NK-92 (cell line): ENCODE data around the gene SFXN2.
"Not testable (repeated sequence)": the region's sequence is repeated elsewhere in the genome, so short reads cannot be mapped to it uniquely, and the experiment has no call there.

Experiments
- DNase-seq: peaks from one replicate; lab custom pipeline; 2025; ENCODE audit not compliant: unreplicated experiment; lab: John Stamatoyannopoulos, UW

SFXN2 gene

DNA sequence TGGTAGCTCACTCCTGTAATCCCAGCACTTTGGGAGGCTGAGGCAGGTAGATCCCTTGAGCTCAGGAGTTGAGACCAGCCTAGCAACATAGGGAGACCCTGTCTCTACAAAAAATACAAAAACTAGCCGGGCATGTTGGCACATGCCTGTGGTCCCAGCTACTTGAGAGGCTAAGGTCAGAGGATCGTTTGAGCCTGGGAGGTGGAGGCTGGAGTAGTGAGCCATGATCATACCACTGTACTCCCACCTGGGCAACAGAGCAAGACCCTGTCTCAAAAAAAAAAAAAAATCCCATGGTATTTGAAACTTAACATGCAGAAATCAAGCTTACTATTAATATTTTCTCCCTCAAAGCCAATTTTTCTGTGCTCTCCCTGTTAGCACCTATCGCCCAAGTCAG is 5.9 kb downstream of the SFXN2 start:
- no peak for DNase-seq

DNA sequence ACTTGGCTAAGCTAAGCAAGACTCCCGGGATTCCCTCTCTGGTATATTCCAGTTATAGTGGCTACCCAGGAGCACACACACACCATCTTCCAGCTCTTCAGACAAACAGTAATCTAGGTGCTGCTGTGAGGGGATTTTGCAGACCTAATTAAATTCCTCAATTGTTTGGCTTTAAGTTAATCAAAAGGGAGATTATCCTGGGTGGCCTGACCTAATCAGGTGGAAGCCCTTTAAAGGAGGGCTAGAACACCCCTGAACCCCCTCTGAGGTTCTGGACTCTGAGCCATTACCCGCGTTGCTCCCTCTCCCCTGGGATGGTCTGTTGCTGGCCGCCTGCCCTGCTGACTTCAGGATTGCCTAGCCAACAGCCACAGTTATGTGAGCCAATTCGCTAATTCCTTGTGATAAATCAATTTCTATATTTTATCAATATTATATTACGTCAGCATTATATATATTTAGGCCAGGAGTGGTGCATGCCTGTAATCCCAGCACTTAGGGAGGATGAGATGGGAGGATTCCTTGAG is 6.4 kb downstream of the SFXN2 start:
- DNase-seq = no peak

DNA sequence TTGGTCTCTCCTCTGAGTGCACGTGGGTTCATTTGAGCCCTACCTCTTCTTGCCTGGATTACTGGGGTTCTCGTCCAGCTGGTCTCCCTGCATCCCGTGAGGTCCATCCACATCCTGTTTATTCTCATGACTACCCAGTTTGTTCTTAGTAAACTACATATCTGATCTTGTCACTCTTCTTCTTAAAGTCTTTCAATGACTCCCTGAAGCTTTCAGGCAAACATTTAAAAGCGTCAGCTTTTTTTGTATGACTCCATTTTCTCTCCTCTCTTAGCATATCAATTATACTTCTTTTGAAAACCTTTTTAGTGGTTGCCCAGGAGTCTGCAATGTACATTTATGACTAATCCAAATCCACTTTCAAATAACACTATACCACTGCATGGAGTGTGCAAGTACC is 7.5 kb downstream of the SFXN2 start:
- DNase-seq = no peak

DNA sequence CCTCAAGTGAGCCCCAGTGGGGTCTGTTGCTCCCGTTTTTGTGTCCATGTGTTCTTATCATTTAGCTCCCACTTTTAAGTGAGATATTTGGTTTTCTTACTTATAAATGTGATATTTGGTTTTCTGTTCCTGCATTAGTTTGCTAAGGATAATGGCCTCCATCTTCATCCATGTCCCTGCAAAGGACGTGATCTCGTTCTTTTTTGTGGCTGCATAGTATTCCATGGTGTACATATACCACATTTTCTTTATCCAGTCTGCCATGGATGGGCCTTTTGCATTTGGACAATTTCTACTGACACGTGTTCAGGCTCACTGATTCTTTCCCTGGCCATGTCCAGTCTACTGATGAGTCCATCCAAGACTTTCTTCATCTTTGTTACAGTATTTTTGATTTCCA is 9.6 kb downstream of the SFXN2 start:
- DNase-seq = no peak

DNA sequence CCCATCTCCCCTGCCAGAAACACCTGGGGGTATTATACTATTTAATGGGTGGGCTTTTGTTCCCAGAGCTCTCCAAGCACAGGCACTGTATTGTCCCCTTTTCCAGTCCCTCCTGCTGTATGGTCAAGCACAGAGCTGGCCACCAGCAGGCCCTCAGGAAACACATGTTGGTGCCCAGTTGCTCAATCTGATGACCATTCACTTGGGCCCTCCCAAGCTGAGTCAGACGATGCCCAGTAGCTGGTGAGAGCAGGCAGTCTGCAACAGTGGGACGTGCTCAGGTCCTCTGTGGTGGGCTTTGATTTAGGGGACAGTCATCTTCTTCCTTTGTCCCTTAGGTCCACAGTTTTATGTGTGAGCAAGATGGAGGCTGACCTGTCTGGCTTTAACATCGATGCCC is 11.8 kb downstream of the SFXN2 start:
- DNase-seq = no peak

DNA sequence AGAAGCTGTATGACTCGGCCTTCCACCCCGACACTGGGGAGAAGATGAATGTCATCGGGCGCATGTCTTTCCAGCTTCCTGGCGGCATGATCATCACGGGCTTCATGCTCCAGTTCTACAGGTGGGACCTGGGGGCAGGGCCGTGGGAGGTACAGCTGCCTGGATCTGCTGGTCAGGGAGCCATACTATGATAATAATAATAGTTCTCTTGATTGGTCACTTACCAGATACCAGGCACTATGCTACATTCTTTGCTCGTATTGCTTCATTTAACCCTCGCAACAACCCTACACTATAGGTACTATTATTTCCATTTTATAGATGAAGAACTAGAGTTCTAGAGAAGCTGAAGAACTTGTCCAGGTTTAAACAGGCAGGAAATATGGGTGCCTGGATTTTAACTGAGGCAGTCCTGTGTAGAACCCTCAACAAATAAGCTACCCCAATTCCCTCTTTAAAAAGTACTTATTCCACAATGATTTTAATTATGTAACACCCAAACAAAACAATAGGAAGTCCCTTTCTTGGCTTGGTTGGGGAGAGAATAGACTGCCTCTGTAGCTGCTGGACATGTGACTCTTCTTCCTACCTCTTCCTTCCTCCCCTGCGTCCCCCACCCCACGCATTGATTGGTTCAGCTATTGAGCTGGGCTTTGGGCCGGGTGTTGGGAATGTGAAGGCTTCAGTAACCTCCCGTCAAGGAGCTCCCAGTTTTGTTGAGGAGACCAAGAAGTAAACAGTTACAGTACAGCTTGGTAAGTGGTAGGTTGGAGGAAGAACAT is 12.8 kb downstream of the SFXN2 start:
- DNase-seq = no peak

DNA sequence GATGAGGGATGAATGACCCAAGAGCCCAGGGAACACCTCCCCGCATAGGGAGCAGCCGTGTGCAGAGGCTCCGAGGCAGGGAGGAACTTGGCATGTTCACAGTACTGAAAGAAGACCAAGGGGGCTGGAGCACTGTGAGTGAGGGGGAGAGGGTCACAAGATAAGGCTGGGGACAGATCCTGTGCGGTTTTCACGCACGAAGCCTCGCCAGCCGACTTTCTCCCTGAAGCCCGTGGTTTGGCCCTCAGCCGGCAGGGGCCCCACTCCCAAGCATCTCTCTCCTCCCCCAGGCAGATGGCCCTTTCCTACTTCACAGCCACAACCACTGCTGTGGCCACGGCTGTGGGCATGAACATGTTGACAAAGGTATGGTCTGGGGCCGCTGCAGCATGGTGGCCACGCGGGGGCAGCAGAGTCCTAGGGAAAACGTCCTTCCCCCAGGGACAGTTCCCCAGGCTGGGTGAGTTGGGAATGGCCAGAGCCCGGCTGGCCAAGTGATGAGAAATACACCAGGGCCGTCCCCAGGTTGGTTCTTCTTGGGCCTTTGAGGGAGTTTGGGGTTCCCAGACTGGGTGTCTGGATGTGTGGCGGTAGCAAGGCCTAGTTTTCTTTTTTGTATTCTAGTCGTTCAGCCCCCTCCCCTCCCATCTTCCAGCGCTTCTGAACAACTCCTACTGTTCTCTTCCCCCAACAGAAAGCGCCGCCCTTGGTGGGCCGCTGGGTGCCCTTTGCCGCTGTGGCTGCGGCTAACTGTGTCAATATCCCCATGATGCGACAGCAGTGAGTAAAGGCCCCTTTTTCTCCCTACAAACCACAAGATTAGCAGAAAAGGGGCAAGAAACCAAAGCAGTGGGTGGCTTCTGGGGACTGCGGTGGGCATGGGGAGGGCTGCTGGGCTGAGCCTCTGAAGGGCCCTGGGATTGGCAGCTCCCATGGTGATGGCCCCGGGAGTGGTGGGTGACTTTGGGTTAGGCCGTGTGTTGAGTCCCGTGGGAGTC is 14.9 kb downstream of the SFXN2 start:
- DNase-seq = no peak

DNA sequence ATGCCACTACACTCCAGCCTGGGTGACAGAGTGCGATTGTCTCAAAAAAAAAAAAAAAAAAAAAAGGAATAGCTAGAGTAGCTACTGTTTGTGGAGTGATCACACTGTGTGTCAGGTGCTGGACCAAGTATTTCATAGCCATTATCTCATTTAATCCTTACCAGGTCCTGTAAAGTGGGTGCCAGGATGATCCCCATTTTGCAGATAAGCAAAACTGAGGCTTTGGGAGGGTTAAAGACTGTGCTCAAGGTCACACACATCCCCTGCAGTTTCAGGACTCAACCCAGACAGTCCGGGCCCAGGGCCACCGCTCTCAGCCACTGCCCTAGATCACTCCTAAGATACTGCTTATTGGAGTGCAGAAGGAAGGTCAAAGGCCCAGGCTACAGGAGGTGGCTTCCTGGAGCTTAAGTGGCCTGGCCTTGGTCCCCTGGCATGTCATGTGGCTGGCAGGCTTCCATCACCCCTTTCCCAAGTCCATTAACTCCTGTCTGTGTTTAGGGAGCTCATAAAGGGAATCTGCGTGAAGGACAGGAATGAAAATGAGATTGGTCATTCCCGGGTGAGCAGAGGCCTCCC is 16.9 kb downstream of the SFXN2 start:
- DNase-seq = no peak

DNA sequence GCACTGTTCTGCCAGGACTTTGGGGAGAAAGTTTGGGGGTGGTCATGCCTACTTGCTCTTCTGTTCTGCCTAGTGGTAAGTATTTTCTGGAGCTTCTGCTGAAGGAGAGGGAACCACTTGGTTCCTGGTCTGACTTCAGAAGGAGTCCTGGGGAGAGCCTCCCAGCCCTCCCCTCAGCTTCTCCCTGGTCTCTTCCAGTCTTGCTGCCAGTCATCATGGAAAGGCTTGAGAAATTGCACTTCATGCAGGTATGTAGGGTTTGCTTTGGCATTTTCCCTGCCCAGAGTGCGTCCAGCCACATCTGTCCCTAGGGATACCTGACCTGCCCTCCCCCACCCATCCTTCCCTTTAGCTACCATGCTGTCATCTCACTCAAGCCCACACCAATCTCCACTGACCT is 18.2 kb downstream of the SFXN2 start:
- no peak for DNase-seq

DNA sequence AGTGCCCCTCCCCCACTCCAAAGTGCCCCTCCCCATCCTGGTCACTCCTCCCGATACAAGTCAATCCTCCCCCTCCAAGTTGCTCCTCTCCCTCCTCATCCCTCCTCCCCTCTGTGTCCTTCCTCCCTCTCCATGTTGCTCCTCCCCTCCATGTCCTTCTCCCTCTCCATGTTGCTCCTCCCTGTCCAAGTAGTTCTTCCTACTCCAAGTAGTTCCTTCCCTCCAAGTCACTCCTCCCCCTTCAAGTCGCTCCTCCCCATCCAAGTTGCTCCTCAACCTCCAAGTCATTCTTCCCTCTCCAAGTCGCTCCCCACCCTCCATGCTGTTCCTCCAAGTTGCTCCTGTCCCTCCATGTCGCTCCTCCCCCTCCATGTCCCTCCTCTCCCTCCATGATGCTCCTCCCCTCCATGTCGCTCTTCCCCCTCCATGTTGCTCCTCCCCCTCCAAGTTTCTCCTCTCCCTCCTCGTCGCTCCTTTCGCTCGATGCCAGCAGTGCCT is 20.7 kb downstream of the SFXN2 start:
- DNase-seq = no peak

DNA sequence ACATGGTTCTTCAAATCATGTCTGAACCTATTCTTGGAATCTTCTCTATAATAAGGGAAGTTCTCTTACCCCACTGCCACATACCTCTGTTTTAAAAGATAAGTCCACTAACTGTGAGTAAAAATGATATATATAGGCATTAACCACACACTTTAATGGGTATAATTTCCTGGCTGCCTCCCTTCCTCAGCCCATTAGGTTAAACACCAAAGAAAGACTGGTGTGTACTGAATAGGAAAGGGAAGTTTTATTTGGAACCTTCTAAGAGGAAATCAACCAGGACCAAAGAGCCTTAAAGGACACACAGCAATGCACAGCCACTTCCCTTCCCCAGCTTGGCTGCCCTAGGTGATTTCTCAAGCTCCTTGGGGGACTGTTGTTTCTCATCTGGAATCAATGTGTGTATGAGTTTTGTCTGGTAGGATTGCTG is 24.3 kb downstream of the SFXN2 start:
- no peak for DNase-seq

DNA sequence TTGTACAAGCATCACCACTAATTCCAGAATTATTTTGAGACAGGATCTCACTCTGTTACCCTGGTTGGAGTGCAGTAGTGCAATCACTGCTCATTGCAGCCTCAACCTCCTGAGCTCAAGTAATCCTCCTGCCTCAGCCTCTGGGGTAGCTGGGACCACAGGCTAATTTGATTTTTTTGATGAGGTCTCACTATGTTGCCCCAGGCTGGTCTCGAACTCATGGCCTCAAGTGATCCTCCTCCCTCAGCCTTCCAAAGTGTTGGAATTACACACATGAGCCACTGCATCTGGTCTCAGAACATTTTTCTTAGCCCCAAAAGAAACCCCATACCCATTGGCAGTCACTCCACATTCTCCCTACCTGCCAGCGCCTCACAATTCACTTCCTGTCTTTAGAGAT is 25.8 kb downstream of the SFXN2 start:
- no peak for DNase-seq

DNA sequence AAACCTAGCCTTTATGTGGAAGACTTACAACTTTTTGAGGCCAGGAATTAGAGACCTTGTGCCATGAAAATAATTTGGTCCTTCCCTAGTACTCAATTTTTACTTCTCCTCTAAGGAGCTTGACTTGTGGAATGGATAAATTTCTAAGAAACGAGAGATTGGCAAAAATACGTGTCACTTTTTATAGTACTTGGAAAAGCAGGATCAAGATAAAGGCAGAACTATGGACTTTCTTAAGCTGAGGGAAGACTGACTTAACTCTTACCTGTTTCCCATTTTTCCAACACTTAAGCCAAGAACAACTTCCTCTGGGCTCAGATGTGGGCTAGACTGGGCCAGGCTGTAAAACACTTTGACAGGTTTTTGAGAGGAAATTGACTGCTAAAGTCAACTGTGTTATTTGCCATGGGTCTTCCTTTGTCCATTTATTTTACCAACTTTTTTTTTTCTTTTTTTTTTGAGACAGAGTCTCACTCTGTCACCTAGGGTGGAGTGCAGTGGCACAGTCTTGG is 27.3 kb downstream of the SFXN2 start:
- no peak for DNase-seq

DNA sequence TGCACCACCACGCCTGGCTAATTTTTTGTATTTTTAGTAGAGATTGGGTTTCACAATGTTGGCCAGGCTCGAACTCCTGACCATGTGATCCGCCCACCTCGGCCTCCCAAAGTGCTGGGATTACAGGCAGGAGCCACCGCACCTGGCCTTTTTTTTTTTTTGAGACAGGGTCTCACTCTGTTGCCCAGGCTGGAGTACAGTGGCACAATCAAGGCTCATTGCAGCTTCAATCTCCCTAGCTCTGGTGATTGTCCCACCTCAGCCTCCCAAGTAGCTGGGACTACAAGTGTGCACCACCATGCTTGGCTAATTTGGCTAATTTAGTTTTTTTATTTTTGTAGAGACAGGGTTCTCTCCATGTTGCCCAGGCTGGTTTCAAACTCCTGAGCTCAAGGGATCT is 27.9 kb downstream of the SFXN2 start:
- not testable (repeated sequence) for DNase-seq

DNA sequence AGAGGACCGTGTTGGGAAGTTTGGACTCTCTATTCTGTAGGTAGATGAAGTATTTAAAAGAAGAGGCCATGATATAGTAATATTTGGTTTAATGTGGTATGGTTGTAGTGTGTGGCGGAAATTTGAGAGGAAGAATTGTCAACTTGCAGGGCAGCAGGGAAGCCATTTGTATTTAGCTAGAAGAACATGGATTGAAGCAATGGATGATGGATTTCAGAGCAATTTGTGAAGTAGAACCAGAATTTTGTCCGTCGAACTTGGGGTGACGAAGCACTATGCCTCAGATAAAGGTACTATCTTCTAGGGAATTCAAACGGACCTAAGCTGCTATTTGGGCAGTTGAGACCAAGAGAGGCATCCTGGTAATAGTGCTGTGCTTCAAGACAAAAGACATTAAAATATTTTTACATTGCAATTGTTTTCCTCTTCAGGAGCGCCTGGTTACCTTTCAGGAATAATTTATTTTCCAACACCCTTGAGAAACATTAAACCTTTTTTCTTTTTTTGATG is 28.7 kb downstream of the SFXN2 start:
- no peak for DNase-seq

DNA sequence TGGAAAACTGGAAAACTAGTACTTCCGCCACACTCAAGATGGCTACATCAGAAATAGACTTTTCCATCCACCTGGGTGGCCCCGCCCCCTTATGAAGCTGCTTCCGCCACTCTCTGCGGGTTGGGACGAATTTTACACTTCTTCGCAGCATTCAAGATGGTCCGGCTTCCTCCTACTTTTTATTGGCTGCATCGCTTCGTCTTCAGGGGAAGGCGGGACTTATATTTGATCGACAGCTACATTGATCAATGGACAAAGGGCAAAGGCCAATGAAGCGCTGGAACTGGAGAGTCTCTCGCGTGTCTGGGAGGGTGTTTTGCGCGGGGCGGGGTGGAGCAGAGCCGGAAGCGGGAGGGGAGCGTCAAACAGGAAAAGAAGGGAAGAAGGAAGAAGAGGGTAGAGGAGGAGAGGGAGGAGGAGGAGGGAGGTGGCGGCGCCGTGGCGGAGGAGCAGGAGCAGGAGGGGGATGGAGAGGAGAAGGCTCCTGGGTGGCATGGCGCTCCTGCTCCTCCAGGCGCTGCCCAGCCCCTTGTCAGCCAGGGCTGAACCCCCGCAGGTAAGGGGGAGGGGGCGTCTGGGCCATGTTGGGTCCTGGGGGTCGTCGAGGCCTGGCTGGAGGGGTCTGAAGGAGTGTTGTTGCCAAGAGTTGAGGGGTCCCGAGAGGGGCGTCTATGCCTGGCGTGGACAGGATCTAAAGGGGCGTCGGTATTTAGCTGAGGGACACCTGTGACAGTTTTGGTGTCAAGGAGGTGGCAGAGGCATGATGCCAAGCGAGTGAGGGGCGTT is 29.3 kb downstream of the SFXN2 start, which contains the start of gene WBP1L:
WBP1L (plus strand) TSS at position 361 of the 786 bp plus-strand sequence; CDS start at position 467, 106 bp downstream.
- DNase-seq = peak; percentile 84

DNA sequence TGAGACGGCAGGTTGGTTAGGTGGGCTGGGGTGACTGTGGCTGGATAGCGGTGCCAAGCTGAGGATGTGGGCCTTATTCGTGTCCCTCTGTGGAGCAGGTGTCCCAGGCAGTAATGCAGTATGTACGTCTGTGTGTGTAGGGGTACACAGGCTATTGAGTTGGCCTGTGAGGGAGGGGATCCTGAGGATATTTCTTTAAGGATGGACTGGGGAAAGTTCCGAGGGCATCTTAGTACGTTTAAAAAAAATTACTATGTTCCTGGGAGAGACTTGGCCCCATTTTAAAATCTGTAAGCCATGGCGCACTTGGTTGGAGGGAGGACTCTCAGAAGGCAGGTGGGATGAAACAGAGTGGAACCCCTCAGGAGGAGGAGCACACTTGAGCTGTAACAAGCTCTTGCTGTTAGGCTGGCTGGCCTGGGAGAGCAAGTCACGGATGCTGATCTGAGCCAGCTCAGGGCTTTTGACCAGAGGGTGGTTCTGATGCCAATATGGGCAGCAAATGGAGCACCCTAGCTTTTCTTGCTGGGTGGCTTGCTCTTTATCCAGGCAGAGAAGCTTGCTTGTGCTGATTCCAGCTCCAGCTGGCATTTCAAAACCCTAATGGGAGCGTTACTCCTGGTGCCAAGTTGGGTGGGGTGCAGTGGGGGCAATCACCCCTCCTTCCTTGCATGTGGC is 30.1 kb downstream of the SFXN2 start:
- no peak for DNase-seq

DNA sequence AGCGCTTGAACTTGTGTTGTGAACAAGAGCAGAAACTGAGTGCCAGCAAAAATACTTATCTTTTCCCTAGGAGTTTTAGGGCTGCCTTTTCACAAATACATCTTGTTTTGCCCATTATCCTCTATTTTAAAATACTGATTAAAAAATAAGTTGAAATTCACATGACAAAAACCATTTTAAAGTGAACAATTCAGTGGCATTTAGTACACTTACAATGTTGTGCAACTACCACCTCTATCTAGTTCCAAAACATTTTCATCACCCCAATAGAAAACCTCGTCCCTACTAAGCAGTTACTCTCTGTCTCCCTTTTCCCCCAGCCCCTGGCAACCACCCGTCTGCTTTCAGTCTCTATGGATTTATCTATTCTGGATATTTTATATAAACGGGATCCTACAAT is 30.7 kb downstream of the SFXN2 start:
- DNase-seq = no peak

DNA sequence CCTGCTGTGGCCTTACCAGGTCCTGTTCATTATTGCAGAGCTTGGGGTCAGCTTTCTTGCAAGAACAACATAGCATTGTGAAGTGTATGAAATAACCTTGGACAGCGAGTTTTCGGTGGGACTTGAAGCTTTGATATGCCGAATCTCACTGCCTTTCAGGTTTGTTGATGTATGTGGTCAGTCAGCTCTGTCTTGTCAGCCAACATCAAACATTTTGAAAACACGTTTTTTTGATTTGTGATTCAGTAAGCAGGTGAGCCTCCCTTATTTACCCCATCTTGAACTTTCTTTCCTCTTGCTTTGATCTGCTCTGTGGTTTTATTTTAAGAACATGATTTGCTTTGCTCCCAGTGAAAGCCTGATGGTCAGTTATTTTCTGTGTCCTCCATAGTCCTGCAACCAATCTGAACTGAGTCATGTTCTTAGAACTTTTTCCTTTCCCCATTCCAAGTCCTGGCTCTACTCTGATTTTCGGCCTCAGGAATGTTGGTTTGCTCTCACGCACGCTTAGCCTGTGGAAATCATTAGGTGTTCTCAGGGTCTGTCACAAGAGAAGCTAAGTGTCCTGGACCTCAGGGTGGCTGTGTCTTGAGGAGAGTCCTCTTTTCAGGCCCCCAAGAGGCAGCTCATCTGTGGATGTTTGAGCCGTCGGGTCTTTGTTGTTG is 38.0 kb downstream of the SFXN2 start:
- DNase-seq = no peak
